HepG2 (cell line): Measurements from ENCODE around the gene MARS1. TPM values are rescaled to one million over a fixed set of nuclear protein-coding genes. Genes with fewer than 3 reads are reported as not detected.
A peak's percentile ranks its signal among the peaks of the same experiment; 100 is the strongest.

Experiments used
- FOSL2 ChIP-seq: sonication (generic); formaldehyde crosslinking; IDR thresholded peaks from 2 replicates; pipeline ENCODE4 v1.4.0; 2020; ENCODE audit warnings: missing genetic modification reagents
- FOXA3 ChIP-seq: IDR thresholded peaks from 2 replicates; pipeline ENCODE4 v1.6.1; 2016; ENCODE audit warnings: missing genetic modification reagents, missing compliant biosample characterization
- HOMEZ ChIP-seq: IDR thresholded peaks from 2 replicates; pipeline ENCODE4 v1.6.1; 2016; ENCODE audit warnings: low read depth
- KDM2A ChIP-seq: sonication (generic); formaldehyde crosslinking; IDR thresholded peaks from 2 replicates; pipeline ENCODE4 v1.4.0; 2020; ENCODE audit warnings: low read depth, missing genetic modification reagents, borderline replicate concordance
- MTF1 ChIP-seq: sonication (generic); formaldehyde crosslinking; IDR thresholded peaks from 2 replicates; pipeline ENCODE4 v1.5.0; 2020; ENCODE audit warnings: missing genetic modification reagents
- NFKB2 ChIP-seq: sonication (generic); formaldehyde crosslinking; IDR thresholded peaks from 2 replicates; pipeline ENCODE4 v1.4.0; 2020; ENCODE audit warnings: missing genetic modification reagents, borderline replicate concordance
- PRDM15 ChIP-seq: sonication (generic); formaldehyde crosslinking; IDR thresholded peaks from 2 replicates; pipeline ENCODE4 v1.4.0; 2020; ENCODE audit warnings: missing genetic modification reagents
- PRDM4 ChIP-seq: sonication (generic); formaldehyde crosslinking; IDR thresholded peaks from 2 replicates; pipeline ENCODE4 v1.9.0; 2021; ENCODE audit warnings: missing genetic modification reagents, borderline replicate concordance
- RAD21 ChIP-seq: fragments of 450-650 bp; formaldehyde crosslinking; IDR thresholded peaks from 2 replicates; pipeline ENCODE4 v1.5.0; 2020; ENCODE audit warnings: mild to moderate bottlenecking
- ZBTB42 ChIP-seq: sonication (generic); formaldehyde crosslinking; IDR thresholded peaks from 2 replicates; pipeline ENCODE4 v1.5.0; 2020; ENCODE audit warnings: mild to moderate bottlenecking, missing genetic modification reagents
- ZBTB49 ChIP-seq: sonication (generic); formaldehyde crosslinking; IDR thresholded peaks from 2 replicates; pipeline ENCODE4 v1.4.0; 2020; ENCODE audit warnings: missing genetic modification reagents, borderline replicate concordance
- ZFP62 ChIP-seq: sonication (generic); formaldehyde crosslinking; IDR thresholded peaks from 2 replicates; pipeline ENCODE4 v1.4.0; 2020; ENCODE audit warnings: missing genetic modification reagents
- ZFP91 ChIP-seq: sonication (generic); formaldehyde crosslinking; IDR thresholded peaks from 2 replicates; pipeline ENCODE4 v1.9.0; 2022; ENCODE audit warnings: missing genetic modification reagents, mild to moderate bottlenecking, borderline replicate concordance
- polyA plus RNA-seq, 8 experiments: library from polyadenylated mRNA; depleted of rRNA in 3 of 8; stranded (reverse) in 7 of 8; unstranded in 1 of 8; fragments of >200 nt; fragmentation: Illumina TruSeq in 4 of 8; extraction: Trizol in 4 of 8; gene quantifications; 2 replicates each; pipeline versions ENCODE4 v1.2.1 to v1.2.3, GENCODE V29; 2011 to 2016; ENCODE audit warnings: low read depth in 4 of 8, missing spikeins in 1 of 8, mixed read lengths in 1 of 8; ENCODE audit not compliant: insufficient read depth in 1 of 8
- total RNA-seq, 5 experiments: library from RNA; depleted of rRNA; stranded (reverse); fragments of >200 nt; fragmentation: Illumina TruSeq; extraction: Trizol; gene quantifications; 2 replicates each; pipeline ENCODE4 v1.2.3, GENCODE V29; 2016; ENCODE audit warnings: low read depth in 1 of 5
- TF ChIP-seq, protein P1 (sequence below): sonication (generic); formaldehyde crosslinking; IDR thresholded peaks from 2 replicates; pipeline ENCODE4 v1.4.0; 2020; ENCODE audit warnings: mild to moderate bottlenecking, missing genetic modification reagents, borderline replicate concordance

The MARS1 gene
- total and polyA plus RNA-seq, 2 of the 13 experiments (the other 11 are each of a cell fraction or from before 2014, with no cell fraction given), result 115 to 181 TPM

GRCh38 chr12:57462251-57462911 is 25.5 kb upstream of the MARS1 start (continued):
- peak; percentile 83; the same call in 1 of the 2 replicates for TF ChIP-seq KDM2A (CRISPR knock-in tag)
- TF ChIP-seq FOXA3 (CRISPR knock-in tag), result peak; percentile 69; the same call in 1 of the 2 replicates
- peak; percentile 76; the same call in 1 of the 2 replicates for TF ChIP-seq RAD21
- TF ChIP-seq ZFP62 (CRISPR knock-in tag), result no peak
- TF ChIP-seq ZBTB42, result no peak
- TF ChIP-seq PRDM15 (CRISPR knock-in tag), result peak; percentile 98
- TF ChIP-seq NFKB2 (CRISPR knock-in tag), result peak; percentile 2; the same call in 1 of the 2 replicates
- TF ChIP-seq HOMEZ (CRISPR knock-in tag), result no peak
- no peak; the same call in 1 of the 2 replicates for TF ChIP-seq FOSL2
- TF ChIP-seq ZBTB49 (CRISPR knock-in tag), result no peak
- no peak for TF ChIP-seq MTF1 (CRISPR knock-in tag)
- no peak for TF ChIP-seq PRDM4 (CRISPR knock-in tag)
- TF ChIP-seq ZFP91 (CRISPR knock-in tag), result no peak
- TF ChIP-seq, protein P1, sequence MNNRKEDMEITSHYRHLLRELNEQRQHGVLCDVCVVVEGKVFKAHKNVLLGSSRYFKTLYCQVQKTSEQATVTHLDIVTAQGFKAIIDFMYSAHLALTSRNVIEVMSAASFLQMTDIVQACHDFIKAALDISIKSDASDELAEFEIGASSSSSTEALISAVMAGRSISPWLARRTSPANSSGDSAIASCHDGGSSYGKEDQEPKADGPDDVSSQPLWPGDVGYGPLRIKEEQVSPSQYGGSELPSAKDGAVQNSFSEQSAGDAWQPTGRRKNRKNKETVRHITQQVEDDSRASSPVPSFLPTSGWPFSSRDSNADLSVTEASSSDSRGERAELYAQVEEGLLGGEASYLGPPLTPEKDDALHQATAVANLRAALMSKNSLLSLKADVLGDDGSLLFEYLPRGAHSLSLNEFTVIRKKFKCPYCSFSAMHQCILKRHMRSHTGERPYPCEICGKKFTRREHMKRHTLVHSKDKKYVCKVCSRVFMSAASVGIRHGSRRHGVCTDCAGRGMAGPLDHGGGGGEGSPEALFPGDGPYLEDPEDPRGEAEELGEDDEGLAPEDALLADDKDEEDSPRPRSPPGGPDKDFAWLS (CRISPR knock-in tag), result no peak
